ENCODE measurements around the gene PAX8.

PAX8 gene

DNA sequence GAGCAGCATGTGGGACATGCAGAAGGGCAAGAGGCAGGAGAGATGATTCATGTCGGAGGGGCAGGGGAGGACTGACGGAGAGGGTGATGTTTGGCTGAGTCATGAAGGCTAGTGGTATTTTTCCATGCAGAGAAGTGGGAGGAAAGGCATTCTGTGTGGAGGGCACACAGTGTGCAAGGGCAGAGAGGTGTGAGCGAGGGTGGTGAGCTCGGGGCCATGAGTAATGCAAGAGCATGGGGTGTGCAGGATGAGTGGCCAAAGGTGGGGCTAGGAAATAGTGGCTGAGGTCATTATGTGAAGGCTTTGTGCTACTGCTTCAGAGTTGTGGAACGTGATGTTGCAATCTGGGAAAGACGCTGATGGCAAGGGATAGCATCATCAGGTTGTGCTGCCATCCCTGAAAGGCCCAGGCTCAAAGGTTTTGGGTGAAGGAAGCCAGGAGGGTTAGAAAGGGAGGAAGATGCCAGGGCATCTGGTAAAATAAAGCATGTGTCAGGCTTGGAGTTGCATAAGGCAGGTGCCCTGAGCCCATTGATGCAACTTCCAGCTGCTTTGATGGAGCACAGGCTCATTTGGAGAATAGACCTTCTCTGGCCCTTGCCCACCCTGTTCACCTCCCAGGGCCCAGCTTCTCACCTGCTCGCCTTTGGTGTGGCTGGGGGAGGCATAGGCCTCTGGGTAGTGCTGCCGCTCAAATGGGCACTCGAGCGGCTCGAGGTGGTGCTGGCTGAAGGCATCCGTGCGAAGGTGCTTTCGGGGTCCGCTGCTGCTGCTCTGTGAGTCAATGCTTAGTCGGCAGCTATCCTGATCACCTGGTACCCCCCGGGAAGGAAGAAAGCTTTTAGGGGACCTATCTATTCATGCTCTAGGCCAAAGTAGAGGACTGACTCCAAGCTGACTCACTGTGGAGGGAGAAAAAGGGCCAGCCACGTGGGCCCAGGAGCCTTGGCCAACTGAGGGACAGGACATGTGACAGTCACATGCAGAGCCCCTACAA, 37.5 kb downstream of the PAX8 start:
- ATAC-seq (ENCODE audit: insufficient read depth, low read depth) (peak; percentile 35; the same call in 2 of the 3 replicates), DNase-seq (no peak)

DNA sequence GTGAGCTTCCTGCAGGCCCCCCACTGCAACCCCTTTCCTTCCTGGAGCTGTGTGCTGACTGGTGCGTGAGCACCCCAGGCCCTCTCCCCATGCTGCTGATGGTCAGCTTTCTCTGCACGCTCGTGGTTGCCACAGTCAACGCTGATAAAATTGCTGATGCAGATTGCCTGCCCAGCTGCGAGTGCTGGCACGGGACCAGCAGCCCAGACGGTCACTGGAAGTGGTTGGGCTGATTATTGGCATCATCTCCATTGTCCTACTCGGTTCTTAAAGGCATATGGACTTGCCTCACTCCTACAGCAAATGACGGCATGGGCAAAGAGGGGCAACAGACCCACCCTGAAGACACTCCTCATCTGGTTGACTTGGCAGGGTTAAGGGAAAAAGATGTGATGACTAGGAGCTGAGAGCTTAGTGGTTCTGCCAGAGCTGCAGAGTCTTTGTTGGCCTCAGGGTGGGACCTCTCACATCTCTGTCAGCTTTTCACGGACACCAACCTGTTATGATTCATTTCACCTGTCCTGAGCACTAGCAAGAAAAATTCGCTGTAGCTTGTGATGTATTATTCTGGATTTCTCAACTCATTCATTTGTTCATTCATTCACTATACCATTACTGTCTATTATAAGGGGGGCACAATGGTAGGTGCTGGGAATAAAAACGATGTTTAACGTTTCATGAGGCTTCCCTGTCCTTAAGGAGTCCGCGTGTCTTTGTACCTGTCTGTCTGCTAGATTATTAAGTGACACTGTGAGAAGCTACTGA, 38.4 kb downstream of the PAX8 start:
- Histone ChIP-seq H3K27me3 (ENCODE audit: insufficient read depth, low read length, poor library complexity) (no peaks in the 10 kb centered on the region), H3K9me3 (ENCODE audit: insufficient read depth, low read length, severe bottlenecking) (no peaks in the 10 kb centered on the region), H3K79me2 (ENCODE audit: insufficient read depth, low read length) (peaks cover 19% of the 10 kb centered on the region), H3K9ac (ENCODE audit: low read depth, low read length) (no peak overlapping the region), H3K27ac (ENCODE audit: low read length) (no peak overlapping the region), H2AFZ (ENCODE audit: low read depth, low read length) (no peak overlapping the region), H4K20me1 (ENCODE audit: insufficient read depth, low read length) (peaks cover 23% of the 10 kb centered on the region), H3K36me3 (ENCODE audit: insufficient read depth, low read length) (peaks cover 23% of the 10 kb centered on the region), H3K4me1 (ENCODE audit: insufficient read depth, low read length) (peaks cover 14% of the 10 kb centered on the region), H3K4me3 (ENCODE audit: low read depth in 1 of 2, low read length in 2 of 2) (no peak overlapping the region), H3K4me2 (ENCODE audit: insufficient read depth, low read length) (no peak overlapping the region)
- no peak for DNase-seq
- ATAC-seq (ENCODE audit: insufficient read depth, low read depth), result no peak
- TF ChIP-seq, protein P1, sequence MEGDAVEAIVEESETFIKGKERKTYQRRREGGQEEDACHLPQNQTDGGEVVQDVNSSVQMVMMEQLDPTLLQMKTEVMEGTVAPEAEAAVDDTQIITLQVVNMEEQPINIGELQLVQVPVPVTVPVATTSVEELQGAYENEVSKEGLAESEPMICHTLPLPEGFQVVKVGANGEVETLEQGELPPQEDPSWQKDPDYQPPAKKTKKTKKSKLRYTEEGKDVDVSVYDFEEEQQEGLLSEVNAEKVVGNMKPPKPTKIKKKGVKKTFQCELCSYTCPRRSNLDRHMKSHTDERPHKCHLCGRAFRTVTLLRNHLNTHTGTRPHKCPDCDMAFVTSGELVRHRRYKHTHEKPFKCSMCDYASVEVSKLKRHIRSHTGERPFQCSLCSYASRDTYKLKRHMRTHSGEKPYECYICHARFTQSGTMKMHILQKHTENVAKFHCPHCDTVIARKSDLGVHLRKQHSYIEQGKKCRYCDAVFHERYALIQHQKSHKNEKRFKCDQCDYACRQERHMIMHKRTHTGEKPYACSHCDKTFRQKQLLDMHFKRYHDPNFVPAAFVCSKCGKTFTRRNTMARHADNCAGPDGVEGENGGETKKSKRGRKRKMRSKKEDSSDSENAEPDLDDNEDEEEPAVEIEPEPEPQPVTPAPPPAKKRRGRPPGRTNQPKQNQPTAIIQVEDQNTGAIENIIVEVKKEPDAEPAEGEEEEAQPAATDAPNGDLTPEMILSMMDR (IDR thresholded peaks at IDR 0.05; ENCODE audit: borderline replicate concordance, extremely low read depth, low read length, poor library complexity, severe bottlenecking), result no peak
- TF ChIP-seq EZH2 (IDR thresholded peaks at IDR 0.05; ENCODE audit: borderline replicate concordance, low read depth, low read length, severe bottlenecking), result no peak

More for the DNA sequence above, 37.5 kb downstream of the PAX8 start:
- H3K9me3 ChIP-seq (ENCODE audit: insufficient read depth, low read length, severe bottlenecking), result no peaks in the 10 kb centered on the region
- H3K27ac ChIP-seq (ENCODE audit: low read length), result no peak overlapping the region
- H3K79me2 ChIP-seq (ENCODE audit: insufficient read depth, low read length), result peaks cover 15% of the 10 kb centered on the region
- no peaks in the 10 kb centered on the region for H3K27me3 ChIP-seq (ENCODE audit: insufficient read depth, low read length, poor library complexity)
- no peak overlapping the region for H2AFZ ChIP-seq (ENCODE audit: low read depth, low read length)
- H3K9ac ChIP-seq (ENCODE audit: low read depth, low read length), result no peak overlapping the region
- peaks cover 23% of the 10 kb centered on the region for H4K20me1 ChIP-seq (ENCODE audit: insufficient read depth, low read length)
- peaks cover 14% of the 10 kb centered on the region for H3K4me1 ChIP-seq (ENCODE audit: insufficient read depth, low read length)
- no peak for TF ChIP-seq EZH2 (IDR thresholded peaks at IDR 0.05; ENCODE audit: borderline replicate concordance, low read depth, low read length, severe bottlenecking)
- H3K4me3 ChIP-seq (ENCODE audit: low read depth in 1 of 2, low read length in 2 of 2), result no peak overlapping the region
- peaks cover 23% of the 10 kb centered on the region for H3K36me3 ChIP-seq (ENCODE audit: insufficient read depth, low read length)
- H3K4me2 ChIP-seq (ENCODE audit: insufficient read depth, low read length), result no peak overlapping the region

DNA sequence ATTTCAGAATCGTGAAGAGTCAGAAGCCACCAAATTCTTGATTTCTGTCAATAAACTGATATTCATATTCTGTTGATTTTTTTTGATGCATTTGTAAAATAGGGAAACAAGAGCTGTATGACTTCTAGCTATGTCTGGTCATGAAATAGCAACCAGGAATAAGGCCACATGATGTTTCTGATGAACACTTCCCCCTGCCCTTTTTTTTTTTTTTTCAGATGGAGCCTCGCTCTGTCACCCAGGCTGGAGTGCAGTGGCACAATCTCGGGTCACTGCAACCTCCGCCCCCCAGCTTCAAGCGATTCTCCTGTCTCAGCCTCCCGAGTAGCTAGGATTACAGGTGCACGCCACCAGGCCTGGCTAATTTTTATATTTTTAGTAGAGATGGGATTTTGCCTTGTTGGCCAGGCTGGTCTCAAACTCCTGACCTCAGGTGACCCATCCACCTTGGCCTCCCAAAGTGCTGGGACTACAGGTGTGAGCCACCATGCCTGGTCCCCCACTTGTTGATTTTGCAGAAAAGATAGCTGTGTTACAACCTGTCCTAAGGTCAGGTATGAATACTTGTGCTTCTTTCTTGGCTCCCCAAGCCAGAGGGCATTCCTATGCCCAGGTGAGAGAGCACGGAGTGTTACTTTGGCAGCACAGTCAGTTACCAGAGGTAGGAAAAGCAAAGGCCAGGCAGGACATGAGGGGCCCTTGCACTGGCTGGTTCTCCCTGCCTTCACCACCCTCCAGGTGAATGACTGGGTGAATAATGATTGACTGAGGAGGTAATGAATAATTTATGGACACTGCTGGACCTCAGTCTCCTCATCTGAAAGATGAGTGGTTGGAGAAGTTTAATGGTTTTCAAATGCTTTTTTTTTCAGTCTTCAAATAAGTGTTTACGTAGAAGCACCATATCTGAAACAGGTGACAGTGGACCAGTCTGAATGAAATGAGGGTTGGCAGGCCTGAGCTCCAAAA, 39.6 kb downstream of the PAX8 start:
- TF ChIP-seq, protein P1 (IDR thresholded peaks at IDR 0.05; ENCODE audit: borderline replicate concordance, extremely low read depth, low read length, poor library complexity, severe bottlenecking), result no peak
- TF ChIP-seq EZH2 (IDR thresholded peaks at IDR 0.05; ENCODE audit: borderline replicate concordance, low read depth, low read length, severe bottlenecking), result no peak
- peaks cover 19% of the 10 kb centered on the region for H4K20me1 ChIP-seq (ENCODE audit: insufficient read depth, low read length)
- H3K4me2 ChIP-seq (ENCODE audit: insufficient read depth, low read length), result no peak overlapping the region
- H3K27me3 ChIP-seq (ENCODE audit: insufficient read depth, low read length, poor library complexity), result no peaks in the 10 kb centered on the region
- H3K9ac ChIP-seq (ENCODE audit: low read depth, low read length), result no peak overlapping the region
- ATAC-seq (ENCODE audit: insufficient read depth, low read depth) (no peak), DNase-seq (no peak)
- no peak overlapping the region for H3K4me3 ChIP-seq (ENCODE audit: low read depth in 1 of 2, low read length in 2 of 2)
- H3K4me1 ChIP-seq (ENCODE audit: insufficient read depth, low read length), result peaks cover 21% of the 10 kb centered on the region
- peaks cover 23% of the 10 kb centered on the region for H3K36me3 ChIP-seq (ENCODE audit: insufficient read depth, low read length)
- H2AFZ ChIP-seq (ENCODE audit: low read depth, low read length), result no peak overlapping the region
- H3K9me3 ChIP-seq (ENCODE audit: insufficient read depth, low read length, severe bottlenecking), result no peaks in the 10 kb centered on the region
- no peak overlapping the region for H3K27ac ChIP-seq (ENCODE audit: low read length)
- peaks cover 26% of the 10 kb centered on the region for H3K79me2 ChIP-seq (ENCODE audit: insufficient read depth, low read length)

Data from DND-41 (cell line).